CD4-positive, alpha-beta T cell treated with Interleukin-10 for 1 hour (primary cell): Measurements from ENCODE around the gene HSFX4.
"Not testable (repeated sequence)": the region's sequence is repeated elsewhere in the genome, so short reads cannot be mapped to it uniquely, and the experiment has no call there.

Source experiments
- DNase-seq: peaks from one replicate; pipeline ENCODE4 v3.0.0-alpha.2; 2020

The HSFX4 gene

GRCh38 chrX:149938427-149938880 lies 9.1 kb downstream of the HSFX4 start, which contains the start of gene EOLA2:
TSS of gene EOLA2 (minus strand) at chrX:149938491. CDS start at chrX:149933874, 4,617 bp downstream.
- peak; percentile 95 for DNase-seq

- DNase-seq: peak; percentile 91
Measured at GRCh38 chrX:149938881-149939654, 9.7 kb downstream of the HSFX4 start.

GRCh38 chrX:149939655-149939904 lies 10.2 kb downstream of the HSFX4 start:
- DNase-seq: no peak

- peak; percentile 94 for DNase-seq
Measured at GRCh38 chrX:149939905-149940673, 10.7 kb downstream of the HSFX4 start.

- not testable (repeated sequence) for DNase-seq
Measured at GRCh38 chrX:149940674-149941024, 11.3 kb downstream of the HSFX4 start.

- not testable (repeated sequence) for DNase-seq
Measured at GRCh38 chrX:149945087-149945670, 15.8 kb downstream of the HSFX4 start.

GRCh38 chrX:149945820-149946219 lies 16.4 kb downstream of the HSFX4 start:
- DNase-seq: not testable (repeated sequence)

- not testable (repeated sequence) for DNase-seq
Measured at GRCh38 chrX:149946932-149947331, 17.6 kb downstream of the HSFX4 start.

GRCh38 chrX:149948016-149948415 lies 18.6 kb downstream of the HSFX4 start:
- no peak for DNase-seq

- DNase-seq: no peak
Measured at GRCh38 chrX:149949743-149950436, 20.5 kb downstream of the HSFX4 start.

GRCh38 chrX:149950681-149951080 lies 21.3 kb downstream of the HSFX4 start:
- peak; percentile 13 for DNase-seq

- DNase-seq: no peak
Measured at GRCh38 chrX:149961572-149961971, 32.2 kb downstream of the HSFX4 start.

GRCh38 chrX:149962010-149962409 lies 32.6 kb downstream of the HSFX4 start:
- no peak for DNase-seq

GRCh38 chrX:149962859-149963757 lies 33.7 kb downstream of the HSFX4 start:
- peak; percentile 26 for DNase-seq

- no peak for DNase-seq
Measured at GRCh38 chrX:149979126-149979644, 49.8 kb downstream of the HSFX4 start.
